Measurements from ENCODE around the gene MAGEA9B.
"Not testable (repeated sequence)": the region's sequence is repeated elsewhere in the genome, so short reads cannot be mapped to it uniquely, and the experiment has no call there.

The MAGEA9B gene

GRCh38 chrX:149532868-149533267, 54.4 kb downstream of the MAGEA9B start:
- not testable (repeated sequence) for DNase-seq
